GM21786 (cell line): ENCODE data around the gene CD84.
"Not testable (repeated sequence)": the region's sequence is repeated elsewhere in the genome, so short reads cannot be mapped to it uniquely, and the experiment has no call there.

ENCODE experiments used
- ATAC-seq: cut with Tn5 transposase; IDR thresholded peaks from one replicate; pipeline ENCODE4 v1.9.1; 2021; ENCODE audit not compliant: unreplicated experiment

The CD84 gene

DNA sequence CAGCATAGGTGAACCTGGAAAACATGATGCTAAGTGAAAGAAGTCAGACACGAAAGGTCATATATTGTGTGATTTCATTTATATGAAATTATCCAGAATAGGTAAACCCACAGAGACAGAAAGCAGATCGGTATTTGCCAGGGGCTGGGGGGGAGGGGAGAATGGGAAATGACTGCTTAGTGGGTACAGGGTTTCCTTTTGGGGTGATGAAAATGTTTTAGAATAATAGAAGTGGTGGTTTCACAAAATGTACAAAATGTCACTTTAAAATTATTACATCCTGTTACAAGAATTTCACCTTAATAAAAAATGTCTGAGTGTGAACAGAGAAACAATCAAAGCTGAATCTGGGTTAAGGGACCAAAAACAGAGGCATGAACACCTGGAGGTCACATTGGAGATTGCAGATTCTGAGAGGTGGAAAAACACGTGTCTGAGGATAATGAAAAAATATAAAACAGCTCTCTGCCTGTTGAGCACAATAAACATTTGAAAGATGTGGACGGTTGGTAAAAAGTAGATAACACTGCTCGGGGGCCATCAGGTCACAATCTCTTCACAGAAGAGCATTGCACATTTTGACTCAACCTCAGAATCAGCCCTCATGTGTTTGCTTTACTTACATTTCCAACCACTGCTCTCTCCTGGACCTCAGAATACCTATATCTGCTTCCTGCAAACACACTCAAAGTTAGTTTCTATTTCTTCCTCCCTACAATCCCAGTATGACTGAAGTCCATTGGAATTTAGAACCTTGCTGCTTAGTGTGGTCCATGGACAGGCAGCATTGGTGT lies 59.5 kb downstream of the CD84 start:
- peak; percentile 38 for ATAC-seq

DNA sequence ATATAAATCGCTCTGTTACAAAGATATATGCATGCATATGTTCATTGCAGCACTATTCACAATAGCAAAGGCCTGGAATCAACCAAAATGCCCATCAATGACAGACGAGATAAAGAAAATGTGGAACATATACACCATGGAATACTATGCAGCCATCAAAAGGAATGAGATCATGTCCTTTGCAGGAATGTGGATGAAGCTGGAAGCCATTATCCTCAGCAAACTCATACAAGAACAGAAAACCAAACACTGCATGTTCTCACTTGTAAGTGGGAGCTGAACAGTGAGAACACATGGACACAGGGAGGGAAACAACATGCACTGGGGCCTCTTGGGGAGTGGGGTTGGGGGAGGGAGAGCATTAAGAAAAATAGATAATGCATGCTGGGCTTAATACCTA lies 61.8 kb downstream of the CD84 start:
- not testable (repeated sequence) for ATAC-seq

DNA sequence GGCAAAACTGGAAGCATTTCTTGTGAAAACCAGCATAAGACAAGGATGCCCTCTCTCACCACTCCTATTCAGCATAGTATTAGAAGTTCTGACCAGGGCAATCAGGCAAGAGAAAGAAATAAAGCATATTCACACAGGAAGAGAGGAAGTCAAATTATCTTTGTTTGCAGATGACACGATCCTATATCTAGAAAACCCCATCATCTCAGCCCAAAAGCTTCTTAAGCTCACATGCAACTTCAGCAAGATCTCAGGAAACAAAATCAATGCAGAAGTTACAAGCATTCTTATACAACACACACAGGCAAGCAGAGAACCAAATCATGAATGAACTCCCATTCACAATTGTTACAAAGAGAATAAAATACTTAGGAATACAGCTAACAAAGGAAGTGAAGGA lies 63.4 kb downstream of the CD84 start:
- not testable (repeated sequence) for ATAC-seq

DNA sequence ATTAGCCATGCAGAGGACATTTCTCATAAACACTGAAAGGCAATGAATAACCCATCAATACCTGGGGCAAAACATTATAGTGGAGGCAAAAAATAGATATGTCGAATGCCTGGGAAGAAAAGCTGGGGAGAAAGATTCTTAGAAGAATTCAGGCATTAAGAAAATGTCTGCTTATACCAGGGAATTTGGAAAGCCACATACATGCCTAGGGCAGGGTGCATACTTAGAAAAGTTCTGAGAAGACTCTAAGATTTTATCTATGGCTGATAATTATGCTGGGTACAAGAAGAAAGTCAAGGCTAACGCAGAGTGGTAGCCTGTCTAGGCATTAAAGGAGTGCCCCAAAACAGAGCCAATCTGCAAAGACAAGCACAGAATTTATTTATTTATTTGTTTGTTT lies 74.6 kb downstream of the CD84 start:
- ATAC-seq, result no peak

DNA sequence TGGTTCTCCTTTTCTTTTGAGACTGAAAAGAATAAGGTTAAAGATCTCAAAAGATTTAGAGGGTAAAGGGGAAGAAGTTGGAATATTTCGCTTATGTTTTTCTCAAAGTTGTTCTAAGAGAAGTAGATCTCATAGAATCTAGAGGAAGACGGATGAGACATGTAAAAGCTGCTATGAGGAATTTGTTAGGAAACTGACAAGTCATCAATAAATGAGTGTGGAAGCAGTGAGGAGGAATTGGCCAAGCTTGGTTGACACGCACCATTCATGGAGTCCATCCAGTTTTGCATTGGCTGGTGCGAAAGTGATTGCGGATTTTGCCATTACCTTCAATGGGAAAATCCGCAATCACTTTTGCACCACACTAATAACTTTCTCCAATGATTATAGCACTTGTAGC lies 76.2 kb downstream of the CD84 start:
- ATAC-seq, result no peak

DNA sequence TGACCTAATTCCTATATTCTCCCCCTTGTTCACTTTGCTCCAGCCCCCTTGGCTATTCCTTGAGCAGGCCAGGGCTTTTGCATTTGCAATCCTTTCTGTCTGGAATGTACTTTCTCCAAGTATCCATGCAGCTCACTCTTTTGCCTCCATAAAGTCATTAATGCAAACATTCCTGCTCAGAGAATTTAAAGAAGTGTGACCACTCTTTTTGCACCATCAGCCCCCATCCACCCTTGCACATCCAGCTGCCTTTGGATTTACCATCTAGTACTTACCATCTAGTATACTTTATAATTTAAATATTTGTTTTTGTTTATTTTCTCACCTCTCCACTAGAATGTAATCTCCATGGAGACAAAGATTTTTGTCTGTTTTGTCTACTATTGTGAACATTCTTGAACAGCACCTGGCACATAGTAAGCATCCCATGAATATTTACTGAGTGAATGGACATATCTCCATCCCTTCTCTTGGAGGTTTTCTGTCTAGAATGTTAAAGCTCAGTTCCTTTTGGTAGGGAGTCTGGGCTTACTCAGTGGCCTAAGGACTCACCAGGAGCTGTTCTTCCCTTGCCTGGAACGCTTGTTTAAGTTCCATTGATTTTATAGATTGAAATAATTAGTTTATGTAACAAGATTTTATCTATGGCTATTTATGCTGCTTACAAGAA lies 78.8 kb downstream of the CD84 start:
- no peak for ATAC-seq

DNA sequence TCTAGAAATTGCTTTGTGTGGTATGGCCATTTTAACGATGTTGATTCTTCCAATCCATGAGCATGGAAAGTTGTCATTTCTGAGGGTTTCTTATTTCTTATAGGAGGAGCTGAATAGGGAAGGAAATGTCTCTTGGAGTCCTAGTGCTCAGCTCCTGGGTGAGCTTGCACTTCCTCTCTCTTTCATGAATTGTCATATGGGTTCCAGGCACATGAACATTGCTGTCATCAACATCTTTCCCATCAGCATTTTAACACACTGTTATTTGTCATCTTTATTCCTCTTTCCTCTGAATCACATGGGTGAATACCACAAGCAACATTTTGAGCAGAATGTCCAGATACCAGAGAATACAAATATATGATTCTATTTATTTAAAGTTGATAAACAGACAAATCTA lies 79.7 kb downstream of the CD84 start:
- ATAC-seq, result no peak

DNA sequence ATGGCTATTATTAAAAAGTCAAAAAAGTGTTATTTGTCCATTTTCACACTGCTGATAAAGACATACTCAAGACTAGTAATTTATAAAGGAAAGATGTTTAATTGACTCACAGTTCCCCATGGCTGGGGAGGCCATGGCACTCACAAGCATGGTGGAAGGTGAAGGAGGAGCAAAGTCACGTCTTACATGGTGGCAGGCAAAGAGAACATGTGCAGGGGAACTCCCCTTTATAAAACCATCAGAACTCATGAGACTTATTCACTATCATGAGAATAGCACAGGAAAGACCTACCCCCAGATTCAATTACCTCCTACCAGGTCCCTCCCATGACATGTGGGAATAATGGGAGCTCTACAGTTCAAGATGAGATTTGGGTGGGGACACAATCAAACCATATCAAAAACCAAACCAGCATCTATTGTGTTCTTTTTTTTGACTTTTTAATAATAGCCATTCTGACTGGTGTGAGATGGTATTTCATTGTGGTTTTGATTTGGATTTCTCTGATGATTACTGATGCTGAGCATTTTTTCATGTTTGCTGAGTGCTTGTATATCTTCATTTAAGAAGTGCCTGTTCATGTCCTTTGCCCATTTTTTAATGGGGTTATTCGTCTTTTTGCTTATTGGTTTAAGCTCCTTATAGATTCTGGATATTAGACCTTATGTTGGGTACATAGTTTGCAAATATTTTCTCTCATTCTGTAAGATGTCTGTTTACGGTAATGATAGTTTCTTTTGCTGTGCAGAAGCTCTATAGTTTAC lies 80.8 kb downstream of the CD84 start:
- ATAC-seq, result not testable (repeated sequence)

DNA sequence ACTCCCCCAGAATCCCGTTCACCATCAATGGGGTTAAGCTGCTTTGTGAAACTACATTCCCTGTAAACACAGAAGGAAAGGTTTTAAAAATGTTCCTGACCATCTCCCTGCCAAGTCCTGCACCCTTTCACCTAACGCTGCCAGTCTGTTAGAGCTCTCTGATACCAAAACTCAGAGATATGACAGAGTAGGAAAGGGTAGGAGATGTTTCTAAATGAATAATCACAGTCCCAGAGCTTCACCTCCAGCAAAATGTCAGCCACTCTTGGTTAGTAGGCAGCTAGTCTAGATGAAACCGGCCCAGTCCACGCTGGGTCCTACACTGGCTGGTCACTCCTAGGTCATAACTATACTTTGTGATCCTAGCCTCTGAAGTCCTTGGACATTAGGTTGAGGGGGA lies 83.0 kb downstream of the CD84 start:
- no peak for ATAC-seq

DNA sequence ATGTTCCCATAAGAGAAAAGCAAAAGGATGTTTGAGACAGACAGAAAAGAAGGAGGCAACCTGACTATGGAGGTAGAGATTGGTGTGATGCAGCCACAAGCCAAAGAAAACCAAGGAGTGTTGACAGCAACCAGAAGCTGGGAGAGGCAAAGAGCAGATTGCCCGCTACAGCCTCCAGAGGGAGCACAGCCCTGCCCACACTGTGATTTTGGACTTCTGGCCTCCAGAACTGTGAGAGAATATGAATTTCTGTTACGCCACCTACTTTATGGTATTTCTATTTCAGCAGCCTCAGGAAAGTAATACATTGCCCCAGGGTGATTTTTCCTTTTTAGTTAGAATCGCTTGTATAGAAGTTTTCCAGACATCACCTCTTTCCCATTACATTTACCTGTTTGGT lies 84.7 kb downstream of the CD84 start:
- no peak for ATAC-seq

DNA sequence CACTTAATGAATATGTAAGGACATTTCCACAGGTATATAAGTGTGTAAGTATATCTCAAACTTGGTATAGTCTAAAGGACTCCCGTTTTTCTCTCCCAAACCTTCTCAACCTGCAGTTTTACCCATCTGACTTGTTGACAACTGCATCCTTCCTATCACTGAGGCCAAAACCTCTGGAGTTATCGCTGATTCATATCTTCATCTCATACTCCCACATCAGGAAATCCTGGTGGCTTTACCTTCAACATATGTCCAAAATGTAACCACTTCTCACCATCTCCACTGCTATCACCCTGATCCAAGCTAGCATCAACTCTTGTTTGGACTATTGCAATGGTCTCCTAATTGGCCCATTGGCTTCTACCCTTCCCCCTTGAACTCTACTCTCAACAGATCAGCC lies 86.7 kb downstream of the CD84 start:
- ATAC-seq, result no peak

DNA sequence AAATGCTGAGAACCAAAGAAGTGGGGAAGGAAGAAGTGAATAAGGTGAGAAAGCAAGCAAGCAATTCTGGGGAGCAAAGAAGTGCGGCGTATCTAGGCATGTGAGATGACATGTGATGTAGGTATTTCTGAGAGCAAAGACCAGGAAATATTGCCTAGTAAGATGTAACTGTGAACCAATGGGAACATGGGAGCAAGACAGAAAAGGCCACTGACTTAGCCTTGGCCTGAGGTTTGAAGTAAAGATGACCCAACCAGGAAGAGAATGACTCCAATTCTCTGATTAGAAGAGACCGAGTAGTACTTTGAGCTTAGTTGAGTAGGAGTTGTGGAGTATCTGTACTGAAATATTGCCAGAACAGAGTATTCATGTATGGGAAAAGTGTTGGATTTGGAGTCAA lies 87.3 kb downstream of the CD84 start:
- ATAC-seq, result no peak
